Suprapubic skin (tissue), 4 donors: Measurements from ENCODE around the gene PARD6G. TPM values are rescaled to one million over a fixed set of nuclear protein-coding genes. Genes with fewer than 3 reads are reported as not detected.

Source experiments
- DNase-seq, 2 donors: peaks; one replicate each; pipeline ENCODE4 v3.0.0-alpha.2; 2019; ENCODE audit warnings: low spot score in 2 of 2
- H3K27ac ChIP-seq: fragments of 200-600 bp; sonication (generic); one replicate; pipeline ENCODE4 v1.5.1; 2019
- H3K27me3 ChIP-seq: fragments of 200-600 bp; sonication (generic); one replicate; pipeline ENCODE4 v1.5.1; 2019
- H3K36me3 ChIP-seq: fragments of 200-600 bp; sonication (generic); one replicate; pipeline ENCODE4 v1.5.1; 2019
- H3K4me1 ChIP-seq: fragments of 200-600 bp; sonication (generic); one replicate; pipeline ENCODE4 v1.5.1; 2019
- H3K4me3 ChIP-seq: fragments of 200-600 bp; sonication (generic); one replicate; pipeline ENCODE4 v1.5.1; 2019; ENCODE audit warnings: mild to moderate bottlenecking
- H3K9me3 ChIP-seq: fragments of 200-600 bp; sonication (generic); one replicate; pipeline ENCODE4 v1.5.1; 2019
- CTCF ChIP-seq, 2 donors: fragments of 200-600 bp in 1 of 2; fragments of 450-650 bp in 1 of 2; sonication (generic) in 1 of 2; IDR thresholded peaks; one replicate each; pipeline ENCODE4 v1.5.1; 2016 to 2019; ENCODE audit warnings: antibody characterized with exemption in 2 of 2, mild to moderate bottlenecking in 1 of 2, moderate library complexity in 1 of 2
- EP300 ChIP-seq: sonication (generic); formaldehyde crosslinking; IDR thresholded peaks from one replicate; pipeline ENCODE4 v1.6.1; 2017; ENCODE audit warnings: antibody characterized with exemption
- POLR2A ChIP-seq, 2 donors: fragments of 450-650 bp; IDR thresholded peaks; one replicate each; pipeline ENCODE4 v1.6.1; 2017; ENCODE audit warnings: antibody characterized with exemption in 2 of 2, mild to moderate bottlenecking in 2 of 2, moderate library complexity in 2 of 2
- POLR2AphosphoS5 ChIP-seq, 3 donors: sonication (generic); formaldehyde crosslinking; IDR thresholded peaks; one replicate each; pipeline ENCODE4 v1.6.1; 2017; ENCODE audit warnings: antibody characterized with exemption in 3 of 3
- WGBS: methylation state at CpG from one replicate; pipeline ENCODE4 v1.1.5; 2018; 5-methylcytosine and 5-hydroxymethylcytosine counted together
- total RNA-seq, 4 donors: library from RNA; depleted of rRNA; stranded (reverse); fragments of >200 nt; gene quantifications; one replicate each; pipeline ENCODE4 v1.1.0, GENCODE V29; 2016

PARD6G gene
- total RNA-seq, 4 donors from 2014 or later = 47.5 to 97.6 (median 82.2) TPM

DNA sequence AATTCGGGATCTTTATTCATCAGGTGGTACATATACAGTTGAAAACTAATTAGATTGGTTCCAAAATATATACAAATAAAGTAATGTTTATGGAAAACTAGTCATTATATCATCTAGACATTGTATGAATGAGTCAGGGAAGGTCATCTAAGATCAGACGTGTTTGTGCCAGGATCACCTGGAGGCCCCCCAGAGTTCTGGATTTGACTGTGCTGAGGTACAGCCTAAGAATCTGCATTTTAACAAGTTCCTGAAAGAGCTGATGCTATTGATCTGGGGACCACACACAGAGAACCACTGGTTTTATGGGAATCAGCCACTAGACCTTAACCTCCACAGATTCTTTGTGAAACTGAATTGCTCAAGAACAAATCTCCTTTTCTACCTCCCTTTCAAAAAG lies 43.2 kb downstream of the PARD6G start:
- H3K9me3 ChIP-seq = no peaks in the 10 kb centered on the region
- H3K36me3 ChIP-seq = peaks cover 7% of the 10 kb centered on the region
- no peaks in the 10 kb centered on the region for H3K27me3 ChIP-seq
- no peak for TF ChIP-seq POLR2AphosphoS5 (IDR thresholded peaks at IDR 0.05)
- no peak for DNase-seq
- H3K4me3 ChIP-seq = no peak overlapping the region
- H3K27ac ChIP-seq = no peak overlapping the region
- WGBS = 91% methylated on average over 2 of the region's 2 CpGs
- peaks cover 18% of the 10 kb centered on the region for H3K4me1 ChIP-seq

DNA sequence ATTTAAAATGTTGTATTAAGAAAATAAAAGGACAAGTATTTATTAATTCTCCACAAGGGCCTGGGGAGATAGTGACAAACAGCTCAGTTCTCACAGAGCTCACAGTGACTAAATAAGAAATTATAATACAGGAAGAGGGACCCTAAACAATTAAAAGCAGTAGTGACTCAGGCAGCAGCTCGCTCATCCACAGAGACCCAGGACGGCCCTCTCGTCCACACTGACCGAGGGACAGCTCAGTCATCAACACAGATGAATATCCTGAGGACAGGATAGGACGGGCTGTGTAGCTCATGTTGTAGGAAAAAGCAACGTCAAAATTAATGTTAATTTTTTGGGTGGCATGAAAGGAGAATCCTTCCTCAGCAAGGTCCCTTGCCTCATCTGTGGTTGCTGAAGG lies 44.1 kb downstream of the PARD6G start:
- TF ChIP-seq POLR2A (IDR thresholded peaks at IDR 0.05) = no peak
- no peak for TF ChIP-seq EP300
- TF ChIP-seq POLR2AphosphoS5 (IDR thresholded peaks at IDR 0.05) = no peak
- TF ChIP-seq CTCF (IDR thresholded peaks at IDR 0.05) = no peak
- no peak for DNase-seq
- Histone ChIP-seq H3K9me3 (no peaks in the 10 kb centered on the region), H3K27me3 (no peaks in the 10 kb centered on the region), H3K27ac (no peak overlapping the region), H3K4me3 (no peak overlapping the region), H3K4me1 (peaks cover 18% of the 10 kb centered on the region), H3K36me3 (peaks cover 7% of the 10 kb centered on the region)
- 80% methylated on average over 6 of the region's 6 CpGs for WGBS

- Histone ChIP-seq H3K4me1 (peaks cover 24% of the 10 kb centered on the region), H3K27me3 (no peaks in the 10 kb centered on the region), H3K9me3 (no peaks in the 10 kb centered on the region), H3K36me3 (peaks cover 7% of the 10 kb centered on the region), H3K27ac (no peak overlapping the region), H3K4me3 (no peak overlapping the region)
- 91% methylated on average over 12 of the region's 12 CpGs for WGBS
- DNase-seq = no peak
- TF ChIP-seq CTCF (IDR thresholded peaks at IDR 0.05) (no peak), POLR2AphosphoS5 (IDR thresholded peaks at IDR 0.05) (no peak), EP300 (no peak), POLR2A (IDR thresholded peaks at IDR 0.05) (no peak)
Observed at GRCh38 chr18:80202264-80202998, 44.9 kb downstream of the PARD6G start.

DNA sequence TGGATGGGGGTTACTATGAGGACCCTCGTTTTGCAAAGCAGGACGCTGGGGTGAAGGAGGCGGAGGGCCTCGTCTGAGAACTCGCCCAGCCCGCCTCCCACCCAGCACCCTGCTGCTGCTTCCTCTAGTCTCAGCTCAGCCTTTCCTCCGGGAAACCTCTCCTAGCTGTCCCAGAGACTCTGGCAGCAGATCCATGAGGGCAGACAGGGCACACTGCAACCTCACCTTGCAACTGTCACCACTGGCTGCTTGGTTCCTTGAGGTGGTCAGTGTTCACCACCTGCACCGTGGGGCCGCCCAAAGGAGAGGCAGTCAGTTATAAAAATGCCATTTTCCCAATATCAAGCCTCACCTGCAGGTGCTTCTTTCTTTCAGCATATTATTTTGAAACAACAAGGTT lies 45.6 kb downstream of the PARD6G start:
- 84% methylated on average over 6 of the region's 9 CpGs for WGBS
- no peak for DNase-seq

DNA sequence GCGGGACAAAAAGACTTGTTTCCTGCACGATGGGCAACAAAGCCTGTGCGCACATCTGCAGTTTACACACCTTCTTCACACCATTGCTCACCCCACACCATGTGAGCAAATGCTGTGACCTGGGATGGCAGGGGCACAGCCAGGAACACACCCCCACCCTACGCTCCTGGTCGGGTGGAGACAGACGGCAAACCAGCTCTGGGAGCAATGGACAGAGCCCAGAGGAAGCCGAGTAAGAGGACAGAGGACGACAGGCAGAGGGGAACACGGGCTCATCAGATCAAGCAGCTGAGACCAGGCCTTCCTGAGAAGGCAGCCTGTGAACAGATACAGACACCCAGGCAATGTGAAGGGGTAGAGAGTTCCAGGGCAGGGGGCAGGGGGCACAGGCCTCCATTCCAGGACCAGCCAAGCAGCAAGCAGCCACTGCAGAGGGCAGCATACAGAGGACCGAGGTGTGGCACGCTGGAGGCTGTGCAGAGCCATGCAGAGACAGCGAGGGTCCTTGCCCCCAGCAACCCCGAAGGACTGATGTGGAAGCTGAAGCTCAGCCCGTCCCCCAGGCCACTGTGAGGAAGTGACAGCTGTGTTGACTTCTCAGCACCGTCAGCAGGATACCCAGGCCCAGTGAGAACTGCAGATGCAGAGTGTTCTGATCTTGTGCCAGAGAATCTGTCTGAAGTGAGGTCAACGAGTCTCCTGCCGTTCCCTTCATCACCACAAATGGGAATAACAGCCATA lies 46.2 kb downstream of the PARD6G start:
- H3K36me3 ChIP-seq = peaks cover 7% of the 10 kb centered on the region
- H3K4me3 ChIP-seq = no peak overlapping the region
- no peaks in the 10 kb centered on the region for H3K9me3 ChIP-seq
- H3K27me3 ChIP-seq = no peaks in the 10 kb centered on the region
- TF ChIP-seq POLR2A (IDR thresholded peaks at IDR 0.05) (no peak), CTCF (IDR thresholded peaks at IDR 0.05) (no peak), EP300 (no peak), POLR2AphosphoS5 (IDR thresholded peaks at IDR 0.05) (no peak)
- WGBS = 56% methylated on average over 10 of the region's 17 CpGs
- H3K27ac ChIP-seq = no peak overlapping the region
- DNase-seq = no peak
- H3K4me1 ChIP-seq = peaks cover 36% of the 10 kb centered on the region

More for the DNA sequence above, 45.6 kb downstream of the PARD6G start:
- peaks cover 7% of the 10 kb centered on the region for H3K36me3 ChIP-seq
- H3K4me3 ChIP-seq = no peak overlapping the region
- TF ChIP-seq EP300 (no peak), CTCF (IDR thresholded peaks at IDR 0.05) (no peak)
- peaks cover 31% of the 10 kb centered on the region for H3K4me1 ChIP-seq
- H3K27ac ChIP-seq = no peak overlapping the region
- no peaks in the 10 kb centered on the region for H3K9me3 ChIP-seq
- no peaks in the 10 kb centered on the region for H3K27me3 ChIP-seq
